Fibroblast of villous mesenchyme (primary cell): ENCODE results near the gene PRICKLE4. TPM values are rescaled to one million over a fixed set of nuclear protein-coding genes. Genes with fewer than 3 reads are reported as not detected.
"Not testable (repeated sequence)": the region's sequence is repeated elsewhere in the genome, so short reads cannot be mapped to it uniquely, and the experiment has no call there.

Source experiments
- DNase-seq: peaks from one replicate; pipeline ENCODE4 v3.0.0-alpha.2; 2010; ENCODE audit warnings: low read depth
- H3K4me3 ChIP-seq: 2 replicates; pipeline ENCODE4 v1.5.1; 2011; ENCODE audit warnings: low read depth, mild to moderate bottlenecking, low read length
- total RNA-seq: library from RNA; depleted of rRNA; stranded (reverse); fragments of >200 nt; gene quantifications from 2 replicates; pipeline ENCODE4 v1.2.3, GENCODE V29; 2012
- TF ChIP-seq, protein P1 (sequence below): IDR thresholded peaks from 2 replicates; pipeline ENCODE4 v1.5.1; 2012; ENCODE audit warnings: low read depth, mild to moderate bottlenecking, low read length; ENCODE audit not compliant: insufficient read depth

Gene PRICKLE4
- total RNA-seq, 1 donor, result 0.86 TPM

DNA sequence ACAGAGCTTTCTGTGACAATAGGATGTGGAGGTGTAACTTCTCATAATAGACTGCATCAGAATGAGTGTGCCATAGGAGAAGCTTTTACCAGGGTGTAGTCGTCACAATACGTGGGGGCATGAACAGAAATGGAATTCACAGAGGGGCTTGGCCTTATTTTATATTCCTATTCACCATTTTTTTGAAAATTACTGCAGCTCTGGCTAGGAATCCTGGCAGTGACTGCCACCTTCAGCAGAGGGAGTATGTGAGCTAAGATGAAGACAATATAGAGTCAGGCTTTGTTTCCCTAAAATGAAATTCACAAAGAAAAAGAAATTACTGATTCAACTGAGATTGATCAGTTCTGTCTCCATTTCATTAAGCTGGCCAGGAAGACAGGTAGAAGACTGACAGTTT lies 20.8 kb downstream of the PRICKLE4 start:
- no peak overlapping the region for H3K4me3 ChIP-seq
- peak; percentile 18 for DNase-seq
- TF ChIP-seq, protein P1, sequence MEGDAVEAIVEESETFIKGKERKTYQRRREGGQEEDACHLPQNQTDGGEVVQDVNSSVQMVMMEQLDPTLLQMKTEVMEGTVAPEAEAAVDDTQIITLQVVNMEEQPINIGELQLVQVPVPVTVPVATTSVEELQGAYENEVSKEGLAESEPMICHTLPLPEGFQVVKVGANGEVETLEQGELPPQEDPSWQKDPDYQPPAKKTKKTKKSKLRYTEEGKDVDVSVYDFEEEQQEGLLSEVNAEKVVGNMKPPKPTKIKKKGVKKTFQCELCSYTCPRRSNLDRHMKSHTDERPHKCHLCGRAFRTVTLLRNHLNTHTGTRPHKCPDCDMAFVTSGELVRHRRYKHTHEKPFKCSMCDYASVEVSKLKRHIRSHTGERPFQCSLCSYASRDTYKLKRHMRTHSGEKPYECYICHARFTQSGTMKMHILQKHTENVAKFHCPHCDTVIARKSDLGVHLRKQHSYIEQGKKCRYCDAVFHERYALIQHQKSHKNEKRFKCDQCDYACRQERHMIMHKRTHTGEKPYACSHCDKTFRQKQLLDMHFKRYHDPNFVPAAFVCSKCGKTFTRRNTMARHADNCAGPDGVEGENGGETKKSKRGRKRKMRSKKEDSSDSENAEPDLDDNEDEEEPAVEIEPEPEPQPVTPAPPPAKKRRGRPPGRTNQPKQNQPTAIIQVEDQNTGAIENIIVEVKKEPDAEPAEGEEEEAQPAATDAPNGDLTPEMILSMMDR, result peak; percentile 63

DNA sequence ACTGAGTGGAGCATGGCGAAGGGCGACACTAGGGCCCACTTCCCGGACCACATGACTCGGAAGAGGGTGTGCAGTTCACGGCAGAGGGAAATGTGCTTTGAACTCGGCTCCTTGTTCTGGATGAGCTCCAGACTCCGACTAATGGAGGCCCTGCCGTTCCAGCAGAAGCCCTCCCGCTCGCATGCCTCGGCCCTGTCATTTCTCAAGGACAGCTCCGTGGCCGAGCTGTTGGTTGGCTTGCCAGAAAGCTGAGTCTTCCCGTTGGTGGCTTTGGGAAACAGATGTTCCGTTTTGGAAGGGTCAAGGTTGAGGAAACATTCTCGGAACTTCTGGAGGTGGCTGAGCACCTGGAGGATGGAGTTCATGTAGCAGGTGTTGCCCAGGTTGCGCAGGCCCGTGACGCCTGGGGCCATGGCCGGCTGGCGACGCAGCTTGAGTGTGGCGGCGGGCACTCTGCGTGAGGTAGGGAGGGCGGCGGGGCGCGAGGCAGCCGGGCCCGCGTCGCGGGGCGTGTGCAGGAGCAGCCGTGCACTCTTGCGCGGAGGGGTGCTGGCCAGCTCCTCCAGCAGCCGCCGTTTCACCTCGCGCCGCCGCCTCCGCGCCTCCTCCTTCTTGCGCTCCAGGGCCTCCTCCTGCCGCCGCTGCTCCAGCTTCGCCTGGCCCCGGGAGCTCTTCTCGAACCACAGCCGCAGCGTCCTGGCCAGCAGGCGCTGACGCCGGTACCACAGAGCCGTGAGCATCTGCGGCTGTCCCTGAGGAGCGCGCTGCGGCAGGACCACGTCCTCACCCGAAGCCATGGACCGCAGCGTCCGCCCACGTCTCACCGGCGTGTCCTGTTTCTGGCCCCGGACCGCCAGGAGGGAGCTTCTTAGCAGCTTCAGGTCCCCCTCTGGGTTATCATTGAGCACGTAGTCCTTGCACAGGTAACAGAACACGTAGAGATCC lies 25.5 kb downstream of the PRICKLE4 start:
- no peak overlapping the region for H3K4me3 ChIP-seq
- DNase-seq, result no peak
- TF ChIP-seq, protein P1, result no peak

DNA sequence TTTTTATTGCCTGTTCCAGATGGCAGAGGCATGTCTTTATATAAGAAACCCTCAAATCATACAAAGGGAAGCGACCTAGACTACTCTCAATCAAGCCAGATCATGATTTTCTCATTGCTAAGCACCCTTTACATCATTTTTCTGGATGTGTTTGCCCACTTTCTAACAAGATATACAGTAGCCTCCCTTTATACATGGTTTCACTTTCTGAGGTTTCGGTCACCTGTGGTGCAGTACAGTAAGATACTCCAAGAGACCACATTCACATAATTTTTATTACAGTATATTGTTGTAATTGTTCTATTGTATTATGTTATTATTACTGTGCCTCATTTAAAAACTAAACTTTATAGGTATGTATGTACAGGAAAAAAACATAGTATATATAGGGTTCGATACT lies 30.5 kb downstream of the PRICKLE4 start:
- no peak overlapping the region for H3K4me3 ChIP-seq
- no peak for DNase-seq
- TF ChIP-seq, protein P1, result no peak

DNA sequence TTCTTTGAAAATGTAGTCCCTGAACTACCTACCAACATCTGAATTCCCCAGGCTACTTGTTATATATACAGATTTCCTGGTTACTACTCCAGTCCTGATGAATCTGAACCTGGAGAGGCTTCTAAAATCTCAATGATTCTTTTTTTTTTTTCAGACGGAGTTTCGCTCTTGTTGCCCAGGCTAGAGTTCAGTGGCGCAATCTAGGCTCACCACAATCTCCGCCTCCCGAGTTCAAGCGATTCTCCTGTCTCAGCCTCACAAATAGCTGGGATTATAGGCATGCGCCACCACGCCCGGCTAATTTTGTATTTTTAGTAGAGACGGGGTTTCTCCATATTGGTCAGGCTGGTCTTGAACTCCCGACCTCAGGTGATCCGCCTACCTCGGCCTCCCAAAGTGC lies 31.4 kb downstream of the PRICKLE4 start:
- H3K4me3 ChIP-seq, DNase-seq: not testable (repeated sequence)

DNA sequence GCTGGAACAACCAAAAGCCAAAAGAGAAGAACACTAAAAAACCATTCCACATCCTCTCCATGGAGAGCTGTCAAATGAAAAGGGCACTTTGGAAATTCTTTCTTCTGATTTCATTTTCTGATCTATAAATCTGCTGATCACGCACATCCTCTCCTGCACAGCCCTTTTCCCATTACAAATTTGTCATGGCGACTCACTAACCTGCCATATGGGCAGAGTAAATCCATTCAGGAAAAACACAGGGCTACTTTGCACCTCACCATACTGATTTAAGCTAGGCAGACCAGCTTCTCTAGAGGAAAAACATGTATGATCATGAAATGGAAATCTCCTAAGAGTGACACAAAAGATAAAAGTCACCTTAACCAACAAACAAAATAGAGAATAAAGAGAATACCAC lies 32.9 kb downstream of the PRICKLE4 start:
- no peak for DNase-seq
- H3K4me3 ChIP-seq, result no peak overlapping the region
- TF ChIP-seq, protein P1, result no peak

DNA sequence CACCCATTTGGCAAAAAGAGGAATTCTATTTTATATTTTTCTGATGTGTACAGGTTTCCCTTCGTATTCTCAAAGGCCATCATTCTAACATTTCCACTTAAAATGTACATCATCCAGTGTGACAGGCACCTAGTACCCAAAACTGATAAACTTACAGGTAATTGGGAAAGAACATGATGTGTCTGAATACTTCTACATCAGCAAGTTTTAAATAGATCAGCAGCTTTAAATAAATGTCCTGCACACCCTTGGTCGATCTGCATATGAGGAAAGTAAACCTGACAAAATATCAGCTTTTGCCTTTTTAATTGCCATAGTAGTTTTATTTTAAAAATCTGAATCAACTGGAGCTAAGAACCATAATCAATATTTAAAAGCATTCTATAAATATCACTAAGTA lies 33.4 kb downstream of the PRICKLE4 start:
- TF ChIP-seq, protein P1, result no peak
- no peak for DNase-seq
- no peak overlapping the region for H3K4me3 ChIP-seq

DNA sequence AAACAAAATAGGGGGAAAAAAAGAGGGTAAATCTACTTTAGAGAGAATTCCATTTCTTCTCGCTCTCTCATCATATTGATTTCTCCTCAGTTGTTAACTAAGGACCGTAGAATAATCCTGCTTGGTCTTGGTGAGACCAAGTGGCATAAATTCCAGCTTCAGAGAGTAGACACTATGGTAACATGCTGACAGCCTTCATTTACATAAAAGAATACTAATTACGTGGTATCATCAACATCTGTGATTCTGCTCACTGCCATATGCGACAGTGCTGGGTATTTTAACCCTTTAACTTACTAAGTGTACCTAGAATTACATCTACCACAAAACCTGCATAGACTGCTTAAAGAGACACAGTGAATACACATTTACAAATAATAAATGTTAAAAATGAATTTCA lies 34.0 kb downstream of the PRICKLE4 start:
- H3K4me3 ChIP-seq, result no peak overlapping the region
- TF ChIP-seq, protein P1, result no peak
- DNase-seq, result no peak
